HCT116 (cell line): ENCODE data around the gene SOAT2. TPM values are rescaled to one million over a fixed set of nuclear protein-coding genes. Genes with fewer than 3 reads are reported as not detected.
"Not testable (repeated sequence)": the region's sequence is repeated elsewhere in the genome, so short reads cannot be mapped to it uniquely, and the experiment has no call there.

ENCODE experiments used
- ATAC-seq: fragments of 200-7000 bp; cut with Tn5 transposase; 2 replicates; pipeline ENCODE4 v1.9.1; 2020; ENCODE audit warnings: mild to moderate bottlenecking, moderate library complexity
- BruUV-seq: library from RNA; stranded (reverse); fragments of 400-500 nt; replicated peaks from 2 replicates; lab custom pipeline; 2021; lab: Mats Ljungman, UMichigan
- CTCF ChIA-PET: fragments of 300-600 bp; sonication (Branson Sonifier 250); formaldehyde crosslinking; loops from one replicate; lab custom pipeline; 2021; ENCODE audit warnings: antibody characterized with exemption; lab: Charles Lee
- POLR2A ChIA-PET: fragments of 300-600, 350-600 bp; sonication (Branson Sonifier 250); formaldehyde crosslinking; loops from one replicate; lab custom pipeline; 2021; ENCODE audit warnings: antibody characterized with exemption; lab: Charles Lee
- RAD21 ChIA-PET, 2 experiments: fragments of 300-600 bp; sonication (Branson Sonifier 250); formaldehyde crosslinking; loops; one replicate each; lab custom pipeline; 2023; ENCODE audit warnings: low total read pairs in 2 of 2; ENCODE audit not compliant: uncharacterized antibody in 2 of 2, unreplicated experiment in 2 of 2, low non-redundant PET in 1 of 2; lab: Charles Lee
- DNase-seq: peaks from one replicate; pipeline ENCODE4 v3.0.0-alpha.2; 2010; ENCODE audit warnings: low read depth, low spot score
- H2AFZ ChIP-seq: fragments of 200-600 bp; shearing (Covaris generic), sonication (generic); 2 replicates; pipeline ENCODE4 v1.6.1; 2017; ENCODE audit warnings: low read depth, mixed run types, mixed read lengths, antibody characterized with exemption, low read length; ENCODE audit not compliant: poor library complexity, severe bottlenecking
- H3K27ac ChIP-seq: 2 replicates; pipeline ENCODE4 v1.5.1; 2012; ENCODE audit warnings: low read depth, low read length
- H3K27me3 ChIP-seq: fragments of 200-600 bp; sonication (generic); 2 replicates; pipeline ENCODE4 v1.6.1; 2016; ENCODE audit warnings: mixed run types, low read length, mixed read lengths; ENCODE audit not compliant: insufficient read depth
- H3K36me3 ChIP-seq, 2 experiments: fragments of 200-500 bp in 1 of 2; fragments of 200-600 bp in 1 of 2; sonication (Bioruptor generic) in 1 of 2; sonication (generic) in 1 of 2; 2 replicates each; pipeline versions ENCODE4 v1.5.1 to v1.6.1; 2014 to 2016; ENCODE audit warnings: low read length in 2 of 2, inconsistent platforms in 1 of 2, mixed read lengths in 1 of 2, mixed run types in 1 of 2; ENCODE audit not compliant: insufficient read depth in 2 of 2, control insufficient read depth in 1 of 2
- H3K4me1 ChIP-seq, 2 experiments: fragments of 200-600 bp in 1 of 2; sonication (generic) in 1 of 2; 2 replicates each; pipeline versions ENCODE4 v1.5.1 to v1.6.1; 2012 to 2017; ENCODE audit warnings: low read length in 2 of 2, inconsistent platforms in 1 of 2, mild to moderate bottlenecking in 1 of 2, mixed read lengths in 1 of 2, mixed run types in 1 of 2, moderate library complexity in 1 of 2; ENCODE audit not compliant: insufficient read depth in 2 of 2, control insufficient read depth in 1 of 2
- H3K4me2 ChIP-seq: fragments of 200-600 bp; sonication (generic); 2 replicates; pipeline ENCODE4 v1.6.1; 2017; ENCODE audit warnings: mixed run types, low read length, mixed read lengths
- H3K4me3 ChIP-seq, 2 experiments: fragments of 200-600 bp in 1 of 2; sonication (generic) in 1 of 2; replicated peaks in 1 of 2; 2 replicates each; pipeline ENCODE4 v1.5.1; 2011 to 2016; ENCODE audit warnings: low read length in 2 of 2, control low read depth in 1 of 2, low read depth in 1 of 2, mild to moderate bottlenecking in 1 of 2, mixed read lengths in 1 of 2, mixed run types in 1 of 2
- H3K79me2 ChIP-seq: fragments of 200-600 bp; sonication (generic); 2 replicates; pipeline ENCODE4 v1.6.1; 2017; ENCODE audit warnings: mild to moderate bottlenecking, mixed run types, low read length, moderate library complexity, mixed read lengths; ENCODE audit not compliant: insufficient read depth
- H3K9ac ChIP-seq: fragments of 200-600 bp; sonication (generic); 2 replicates; pipeline ENCODE4 v1.6.1; 2016; ENCODE audit warnings: low read length, mixed read lengths
- H3K9me2 ChIP-seq: fragments of 200-600 bp; sonication (generic), shearing (Covaris generic); 2 replicates; pipeline ENCODE4 v1.6.1; 2017; ENCODE audit warnings: mixed run types, mild to moderate bottlenecking, moderate library complexity; ENCODE audit not compliant: insufficient read depth
- H3K9me3 ChIP-seq, 2 experiments: fragments of 200-500 bp in 1 of 2; fragments of 200-600 bp in 1 of 2; sonication (Bioruptor generic) in 1 of 2; sonication (generic) in 1 of 2; 2 replicates each; pipeline ENCODE4 v1.6.1; 2014 to 2017; ENCODE audit warnings: low read length in 2 of 2, mixed read lengths in 2 of 2, inconsistent platforms in 1 of 2, low read depth in 1 of 2, mild to moderate bottlenecking in 1 of 2, mixed run types in 1 of 2, moderate library complexity in 1 of 2; ENCODE audit not compliant: control insufficient read depth in 1 of 2, insufficient read depth in 1 of 2
- H4K20me1 ChIP-seq: fragments of 200-600 bp; sonication (generic), shearing (Covaris generic); 2 replicates; pipeline ENCODE4 v1.6.1; 2017; ENCODE audit warnings: mixed run types, mild to moderate bottlenecking, moderate library complexity; ENCODE audit not compliant: insufficient read depth
- POLR2AphosphoS5 ChIP-seq: IDR thresholded peaks from 2 replicates; pipeline ENCODE4 v1.6.1; 2011; ENCODE audit warnings: mild to moderate bottlenecking, low read depth, low read length, moderate library complexity
- TCF7L2 ChIP-seq: IDR thresholded peaks from 2 replicates; pipeline ENCODE4 v1.7.0; 2011; ENCODE audit warnings: borderline replicate concordance, inconsistent platforms; ENCODE audit not compliant: insufficient read depth, insufficient read length; ENCODE audit errors: extremely low read depth
- ZBTB33 ChIP-seq: IDR thresholded peaks from 2 replicates; pipeline ENCODE4 v1.6.1; 2011; ENCODE audit warnings: mild to moderate bottlenecking, low read length, moderate library complexity; ENCODE audit not compliant: insufficient replicate concordance; ENCODE audit errors: extremely low read depth
- intact Hi-C: fragments of 100-400 bp; cut with micrococcal nuclease; formaldehyde crosslinking; loops from 2 replicates; pipeline ENCODE4 v1.10.0; 2022
- total RNA-seq: library from RNA; stranded (reverse); gene quantifications from one replicate; pipeline ENCODE4 v1.2.1, GENCODE V29; 2021; ENCODE audit not compliant: unreplicated experiment

Gene SOAT2
- total RNA-seq, 1 experiment from 2014 or later = 0.17 TPM

DNA sequence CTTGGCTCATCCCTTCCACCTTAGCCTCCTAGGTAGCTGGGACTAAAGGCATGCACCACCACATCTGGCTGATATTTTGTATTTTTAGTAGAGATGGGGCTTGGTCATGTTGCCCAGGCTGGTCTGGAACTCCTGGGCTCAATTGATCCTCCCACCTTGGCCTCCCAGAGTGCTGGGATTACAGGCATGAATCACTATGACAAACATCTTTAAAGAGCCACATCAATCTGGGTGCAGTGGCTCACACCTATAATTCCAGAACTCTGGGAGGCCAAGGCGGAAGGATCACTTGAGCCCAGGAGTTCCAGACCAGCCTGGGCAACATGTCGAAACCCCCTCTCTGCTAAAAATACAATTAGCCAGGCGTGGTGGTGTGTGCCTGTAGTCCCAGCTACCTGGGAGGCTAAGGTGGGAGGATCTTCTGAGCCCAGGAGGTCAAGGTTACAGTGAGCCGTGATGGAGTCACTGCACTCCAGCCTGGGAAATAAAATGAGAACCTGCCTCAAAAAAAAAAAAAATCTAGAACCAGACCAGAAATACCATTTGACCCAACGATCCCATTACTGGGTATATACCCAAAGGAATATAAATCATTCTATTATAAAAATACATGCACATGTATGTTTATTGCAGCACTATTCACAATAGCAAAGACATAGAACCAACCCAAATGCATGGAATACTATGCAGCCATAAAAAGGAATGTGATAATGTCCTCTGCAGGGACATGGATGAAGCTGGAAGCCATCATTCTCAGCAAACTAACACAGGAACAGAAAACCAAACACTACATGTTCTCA is 8.3 kb upstream of the SOAT2 start:
- BruUV-seq = not testable (repeated sequence)

DNA sequence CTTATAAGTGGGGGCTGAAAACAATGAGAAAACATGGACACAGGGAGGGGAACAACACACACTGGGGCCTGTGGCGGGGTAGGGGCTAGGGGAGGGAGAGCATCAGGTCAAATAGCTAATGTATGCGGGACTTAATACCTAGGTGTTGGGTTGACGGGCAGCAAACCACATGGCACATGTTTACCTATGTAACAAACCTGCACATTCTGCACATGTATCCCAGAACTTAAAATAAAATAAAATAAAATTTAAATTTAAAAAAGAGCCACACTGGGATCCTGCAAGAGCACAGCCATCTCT is 7.7 kb upstream of the SOAT2 start:
- CTCF ChIA-PET = interaction anchor here (1.2 kb wide), 1 partner anchor 29 kb away, joined by 3 read pairs; no protein-coding TSS in a partner anchor
- POLR2A ChIA-PET = interaction anchor here (4.1 kb wide), 1 partner anchor 16 kb away, joined by 17 read pairs; the partner anchor contains the start of gene SPRYD3
- H3K27ac ChIP-seq, H3K9ac ChIP-seq, DNase-seq, H3K9me3 ChIP-seq, H4K20me1 ChIP-seq, H3K27me3 ChIP-seq, H3K4me3 ChIP-seq, H3K79me2 ChIP-seq, H3K9me2 ChIP-seq, H2AFZ ChIP-seq, RAD21 ChIA-PET, H3K36me3 ChIP-seq, BruUV-seq, ATAC-seq: not testable (repeated sequence)
- intact Hi-C loops = loop anchor here (1.0 kb wide), 1 partner anchor 16 kb away; the partner anchor contains the start of gene SPRYD3
- Histone ChIP-seq H3K4me2 (peak overlapping the region; percentile 79), H3K4me1 (peaks cover 47 to 68% of the 10 kb centered on the region in 2 experiments)

More for the DNA sequence above, 8.3 kb upstream of the SOAT2 start:
- Histone ChIP-seq H3K4me1 (peaks cover 41 to 62% of the 10 kb centered on the region in 2 experiments), H3K4me2 (peak overlapping the region; percentile 69), H3K9ac (peak overlapping the region; percentile 37; the same call in 1 of the 2 replicates), H3K27ac (peak overlapping the region; percentile 39; the same call in 1 of the 2 replicates), H3K4me3 (peak overlapping the region in 1 of 2 experiments; percentile 32; a peak in 1 of 4 replicates)
- H3K36me3 ChIP-seq, H3K27me3 ChIP-seq, H3K79me2 ChIP-seq, H2AFZ ChIP-seq, H3K9me2 ChIP-seq, H3K9me3 ChIP-seq, H4K20me1 ChIP-seq: not testable (repeated sequence)
- ChIA-PET POLR2A (interaction anchor here (4.1 kb wide), 1 partner anchor 16 kb away, joined by 17 read pairs; the partner anchor contains the start of gene SPRYD3), CTCF (interaction anchor here (0.7 to 1.2 kb wide), 2 partner anchors 29 to 90 kb away, joined by 3 read pairs; no protein-coding TSS in a partner anchor), RAD21 (interaction anchor here in 1 of 2 experiments (0.6 kb wide), 1 partner anchor 204 kb away, joined by 5 read pairs; no protein-coding TSS in a partner anchor)
- DNase-seq (peak; percentile 83), ATAC-seq (peak; percentile 53)
- intact Hi-C loops = loop anchor here (1.0 kb wide), 1 partner anchor 16 kb away; the partner anchor contains the start of gene SPRYD3
- TF ChIP-seq ZBTB33 = peak; percentile 13
- peak; percentile 22 for TF ChIP-seq TCF7L2
- TF ChIP-seq POLR2AphosphoS5 = peak; percentile 27; the same call in 1 of the 2 replicates
